SK-N-MC (cell line): ENCODE measurements around the gene TMEM232.

Experiments used
- EZH2 ChIP-seq: fragments of 200-600 bp; sonication (generic); IDR thresholded peaks from one replicate; pipeline ENCODE4 v1.6.1; 2017; ENCODE audit warnings: antibody characterized with exemption
- POLR2AphosphoS5 ChIP-seq: IDR thresholded peaks from 2 replicates; pipeline ENCODE4 v1.6.1; 2012; ENCODE audit warnings: mild to moderate bottlenecking, low read depth, low read length, borderline replicate concordance

- TF ChIP-seq POLR2AphosphoS5 (no peak), EZH2 (no peak)
These were observed 75.0 kb downstream of the TMEM232 start for GRCh38 chr5:110651507-110651906.
